Stimulated activated naive CD4-positive, alpha-beta T cell (primary cell): ENCODE data around the gene RAB36.

Source experiments
- DNase-seq, 6 experiments: peaks; one replicate each; lab custom pipeline; 2025; lab: John Stamatoyannopoulos, UW

RAB36 gene

DNA sequence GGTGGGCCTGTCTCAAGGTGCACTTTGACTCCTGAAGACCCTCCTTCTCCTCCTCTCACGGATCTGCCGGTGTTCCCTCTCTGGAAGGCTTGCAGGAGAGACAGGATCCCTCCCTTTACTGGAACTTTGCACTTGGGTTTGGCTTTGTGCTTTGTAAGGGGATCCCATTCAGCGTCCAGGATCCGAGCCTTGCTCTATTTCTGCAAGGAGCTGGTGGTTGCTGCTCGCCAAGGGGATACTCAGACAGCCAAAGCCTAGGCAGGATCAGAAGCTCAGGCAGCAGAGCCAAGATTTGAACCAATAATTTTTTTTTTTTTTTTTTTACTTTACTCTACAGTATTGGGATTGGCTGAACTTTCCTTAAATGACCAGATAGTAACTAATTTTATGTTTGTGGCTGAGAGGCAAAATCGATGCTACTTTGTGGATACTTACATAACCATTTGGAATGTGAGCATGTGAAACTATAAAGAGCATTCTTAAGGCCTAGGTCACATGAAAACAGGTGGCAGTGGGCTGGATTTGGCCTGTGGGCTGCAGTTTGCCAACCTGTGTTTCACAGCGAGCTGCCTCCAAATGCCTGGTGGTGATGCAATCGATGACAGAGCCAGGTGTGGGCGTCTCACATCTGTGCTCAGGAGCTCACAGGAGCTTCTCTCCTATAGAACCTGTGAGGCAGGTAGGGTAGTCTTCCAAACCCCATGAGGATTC lies 60.2 kb downstream of the RAB36 start:
- no peak for DNase-seq

DNA sequence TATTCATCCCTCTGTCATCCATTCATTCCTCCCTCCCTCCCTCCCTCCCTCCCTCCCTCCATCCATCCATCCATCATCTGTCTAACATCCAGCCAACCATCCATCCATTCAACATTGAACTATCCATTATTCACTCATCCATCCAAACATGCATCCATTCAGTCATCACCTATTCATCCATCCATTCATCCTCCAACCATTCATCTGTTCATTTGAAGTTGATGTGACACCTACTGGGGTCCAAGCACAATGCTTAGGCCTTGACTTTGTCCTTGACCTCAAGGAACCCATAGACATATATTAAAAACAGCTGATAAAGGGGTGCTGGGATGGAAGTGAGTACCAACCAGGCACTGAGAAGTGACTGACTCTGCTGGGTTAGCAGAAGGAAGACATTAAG lies 61.6 kb downstream of the RAB36 start:
- DNase-seq = no peak

DNA sequence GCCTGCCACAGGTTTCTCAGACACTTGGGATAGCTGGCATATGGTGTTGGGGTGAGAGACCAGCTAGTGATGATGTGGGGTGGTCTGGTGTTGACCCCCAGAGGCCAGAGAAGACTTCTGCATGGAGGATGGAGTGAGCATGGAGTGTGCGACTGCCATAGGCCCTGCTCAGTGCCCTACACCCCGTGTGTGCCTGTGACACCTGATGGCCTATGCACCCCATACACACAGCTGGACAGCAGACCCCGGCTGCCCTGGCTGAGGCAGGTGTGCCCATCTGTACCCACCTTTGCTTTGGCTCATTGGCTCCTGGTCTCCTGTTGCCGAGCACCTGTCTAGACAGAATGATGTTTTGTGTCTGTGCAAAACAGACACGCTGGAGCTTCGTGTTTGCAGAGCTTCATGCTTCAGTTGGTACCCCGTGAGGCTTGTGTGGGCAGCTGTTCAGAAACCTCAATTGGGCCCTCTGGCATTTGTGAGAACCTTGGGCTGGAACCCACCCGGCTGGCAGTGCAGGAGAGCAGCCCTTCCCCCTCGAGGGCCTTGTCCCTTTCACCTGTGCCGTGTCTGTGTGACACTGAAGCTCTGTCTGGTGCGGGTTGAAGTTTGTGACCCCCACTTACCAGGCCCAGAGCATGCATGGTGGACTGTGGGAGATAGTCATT lies 62.6 kb downstream of the RAB36 start:
- DNase-seq = no peak

DNA sequence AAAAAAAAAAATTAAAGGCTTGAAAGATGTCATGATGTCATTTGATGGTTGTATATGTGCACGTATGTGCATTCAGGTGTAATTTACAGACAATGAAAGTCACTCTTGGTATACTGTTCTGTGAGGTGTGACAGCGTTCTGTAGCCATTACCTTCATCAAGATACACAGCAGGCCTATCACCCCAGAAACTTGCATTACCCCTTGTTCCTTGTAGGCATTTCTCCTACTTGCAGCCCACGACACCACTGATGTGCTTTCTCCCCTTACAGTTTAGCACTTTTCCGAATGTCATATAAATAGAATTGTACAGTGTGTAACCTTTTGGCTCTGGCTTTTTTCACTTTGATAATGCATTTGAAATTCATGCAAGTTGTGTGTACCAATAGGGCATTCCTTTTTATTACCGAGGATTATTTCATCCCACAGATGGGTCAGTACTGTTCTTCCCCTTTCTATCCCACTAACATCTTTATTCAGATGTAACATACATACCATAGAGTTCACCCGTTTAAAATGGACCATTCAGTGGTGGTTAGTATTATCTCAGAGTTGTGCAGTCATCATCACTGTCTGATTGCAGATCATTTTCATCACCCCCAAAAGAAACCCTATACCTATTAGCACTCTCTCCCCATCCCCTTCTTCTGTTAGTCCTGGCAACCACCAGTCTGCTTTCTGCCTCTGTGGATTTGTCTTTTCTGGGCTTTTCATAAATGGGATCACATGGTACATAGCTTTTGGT lies 65.3 kb downstream of the RAB36 start:
- DNase-seq = no peak

DNA sequence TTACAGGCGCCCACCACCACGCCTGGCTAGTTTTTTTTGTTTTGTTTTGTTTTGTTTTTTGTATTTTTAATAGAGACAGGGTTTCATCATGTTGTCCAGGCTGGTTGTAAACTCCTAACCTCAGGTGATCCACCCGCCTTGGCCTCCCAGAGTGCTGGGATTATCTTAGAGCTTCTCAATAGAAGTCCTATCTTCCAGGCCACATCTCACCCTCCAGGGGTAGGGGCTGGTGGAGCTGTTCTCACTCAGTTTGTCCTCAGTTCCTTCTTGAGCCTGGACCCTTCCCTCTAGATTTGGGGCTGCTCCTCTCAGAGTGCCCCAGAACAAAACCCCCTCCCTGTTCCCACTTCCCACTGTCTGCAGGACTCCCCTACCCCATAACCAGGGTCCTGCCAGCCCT lies 66.3 kb downstream of the RAB36 start:
- no peak for DNase-seq

DNA sequence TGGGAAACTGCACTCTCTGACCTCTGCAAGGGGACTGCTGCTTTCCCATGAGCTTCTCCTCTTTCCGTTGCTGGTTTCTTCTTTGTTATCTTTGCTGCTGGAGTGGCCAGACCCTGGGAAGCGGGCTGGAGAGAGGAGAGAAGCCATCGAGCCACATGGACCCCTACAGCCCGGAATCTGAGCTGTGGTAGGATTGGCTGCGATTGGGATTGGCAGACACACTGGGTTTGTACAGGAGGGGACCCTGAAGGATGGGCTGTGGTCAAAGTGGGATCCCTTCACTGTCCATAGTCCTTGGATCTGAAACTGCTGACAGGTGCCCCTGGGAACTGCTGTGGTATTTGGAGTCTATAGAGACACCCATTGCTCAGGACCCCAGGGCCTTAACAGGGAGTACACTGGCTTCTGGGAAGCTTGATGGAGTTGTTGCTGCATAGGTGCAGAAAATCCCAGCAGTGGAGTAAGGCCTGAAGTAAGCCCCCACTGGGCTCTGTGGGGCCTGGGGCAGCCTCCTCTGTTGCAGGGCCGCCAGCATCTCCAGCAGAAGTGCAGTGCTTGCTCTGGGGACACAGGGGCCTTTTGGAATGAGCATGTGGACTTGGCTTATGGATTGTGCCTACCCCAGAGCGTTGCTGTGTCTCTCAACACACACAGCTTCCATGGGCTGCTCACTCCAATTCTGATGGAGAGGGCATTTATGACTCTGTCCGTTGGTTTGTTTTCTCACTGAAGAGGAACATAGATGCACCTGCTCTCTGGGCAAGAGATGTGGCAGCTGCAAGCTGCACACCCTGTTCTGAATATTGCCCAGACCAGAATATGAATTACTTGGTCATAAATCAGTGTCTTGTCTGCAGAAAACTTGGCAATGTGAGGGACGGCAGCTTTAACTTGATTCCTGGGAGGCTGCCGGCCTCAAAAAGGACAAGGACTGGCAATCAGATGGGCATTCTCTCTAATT lies 67.1 kb downstream of the RAB36 start:
- no peak for DNase-seq

DNA sequence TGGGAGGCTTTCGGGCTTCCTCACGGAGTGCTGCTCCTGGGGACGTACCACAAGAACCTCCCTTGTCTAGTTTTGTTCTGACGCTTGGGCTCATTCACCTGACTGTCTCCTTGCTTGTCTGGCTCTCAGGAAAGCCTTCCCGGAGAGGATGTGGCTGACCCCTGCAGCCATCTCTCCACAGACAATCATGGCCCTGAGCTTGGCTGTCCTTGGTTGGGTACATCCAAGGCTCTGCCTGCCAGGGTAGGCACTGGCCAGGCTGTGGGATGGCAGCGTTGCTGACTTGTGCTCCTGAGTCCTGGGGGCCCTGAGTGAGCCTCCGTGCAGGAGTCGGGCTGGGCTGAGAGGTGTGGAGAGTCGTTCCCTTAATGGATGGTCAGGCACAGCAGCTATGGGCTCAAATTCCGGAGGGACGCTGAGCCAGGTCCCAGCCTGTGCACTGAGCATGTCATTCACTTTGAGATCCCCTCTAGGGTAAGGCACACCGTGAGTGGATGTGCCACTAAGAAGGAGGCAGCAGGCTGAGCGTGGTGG lies 67.8 kb downstream of the RAB36 start:
- no peak for DNase-seq

DNA sequence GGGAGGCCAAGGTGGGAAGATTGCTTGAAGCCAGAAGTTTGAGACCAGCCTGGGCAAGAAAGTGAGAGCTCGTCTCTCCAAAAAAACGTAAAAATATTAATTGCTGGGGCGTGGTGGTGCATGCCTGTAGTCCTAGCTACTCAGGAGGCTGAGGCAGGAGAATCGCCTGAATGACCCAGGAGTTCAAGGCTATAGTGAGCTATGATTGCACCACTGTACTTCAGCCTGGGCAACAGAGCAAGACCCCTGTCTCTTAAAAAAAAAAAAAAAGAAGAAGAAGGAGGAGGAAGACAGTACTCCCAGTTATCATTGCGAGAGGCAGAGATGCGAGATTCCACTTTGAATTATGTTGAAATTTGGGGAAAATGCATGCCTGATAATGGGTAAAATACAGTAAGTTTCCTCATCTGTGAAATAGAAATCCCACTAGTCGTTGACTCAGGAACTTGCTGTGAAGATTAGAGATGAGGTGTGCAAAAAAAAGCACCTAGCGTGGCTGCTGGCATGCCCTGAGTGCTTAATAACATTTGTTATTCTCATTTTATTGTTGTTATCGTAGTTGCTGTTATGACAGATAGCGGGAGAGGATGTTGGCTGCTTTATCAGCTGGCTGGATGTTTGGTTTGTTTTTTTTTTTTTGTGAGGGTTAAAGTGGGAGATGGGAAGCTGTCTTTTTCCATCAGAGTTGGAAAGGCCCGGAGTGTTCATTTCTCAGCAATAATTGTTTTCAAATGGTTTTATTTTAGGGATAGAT lies 68.5 kb downstream of the RAB36 start:
- DNase-seq = no peak
